Measurements from ENCODE around the gene GRSF1.

The GRSF1 gene

GRCh38 chr4:70873216-70873615 is 33.5 kb upstream of the GRSF1 start:
- DNase-seq (ENCODE audit: extremely low spot score): no peak
- CTCF ChIA-PET: interaction anchor here (1.6 to 2.4 kb wide), 2 partner anchors 12 kb away, joined by 3 to 9 read pairs; no protein-coding TSS in a partner anchor
- TF ChIP-seq CTCF (IDR thresholded peaks at IDR 0.05; ENCODE audit: control extremely low read depth, extremely low read depth, low read depth, missing control alignments): no peak
- POLR2A ChIA-PET: no interaction called here

- CTCF ChIA-PET: no interaction called here
- POLR2A ChIA-PET: no interaction called here
Observed at GRCh38 chr4:70868778-70869177, 29.1 kb upstream of the GRSF1 start.

GRCh38 chr4:70863099-70863790 is 23.6 kb upstream of the GRSF1 start:
- TF ChIP-seq CTCF (IDR thresholded peaks at IDR 0.05; ENCODE audit: control extremely low read depth, extremely low read depth, low read depth, missing control alignments): no peak
- DNase-seq (ENCODE audit: extremely low spot score): peak; percentile 28
- CTCF ChIA-PET: interaction anchor here (1.0 to 1.1 kb wide), 2 partner anchors 9 to 35 kb away, joined by 3 read pairs; no protein-coding TSS in a partner anchor
- POLR2A ChIA-PET: no interaction called here

More at GRCh38 chr4:70868778-70869177, 29.1 kb upstream of the GRSF1 start:
- TF ChIP-seq CTCF (IDR thresholded peaks at IDR 0.05; ENCODE audit: control extremely low read depth, extremely low read depth, low read depth, missing control alignments): no peak
- DNase-seq (ENCODE audit: extremely low spot score): no peak

- POLR2A ChIA-PET: no interaction called here
- no peak for TF ChIP-seq CTCF (IDR thresholded peaks at IDR 0.05; ENCODE audit: control extremely low read depth, extremely low read depth, low read depth, missing control alignments)
- DNase-seq (ENCODE audit: extremely low spot score): no peak
- CTCF ChIA-PET: interaction anchor here (1.1 kb wide), 2 partner anchors 12 to 15 kb away, joined by 3 to 4 read pairs; no protein-coding TSS in a partner anchor
Observed at GRCh38 chr4:70859066-70859465, 19.4 kb upstream of the GRSF1 start.

GRCh38 chr4:70858454-70858853 is 18.8 kb upstream of the GRSF1 start:
- POLR2A ChIA-PET: no interaction called here
- TF ChIP-seq CTCF (IDR thresholded peaks at IDR 0.05; ENCODE audit: control extremely low read depth, extremely low read depth, low read depth, missing control alignments): no peak
- CTCF ChIA-PET: interaction anchor here (1.1 kb wide), 2 partner anchors 11 to 14 kb away, joined by 3 to 4 read pairs; no protein-coding TSS in a partner anchor
- no peak for DNase-seq (ENCODE audit: extremely low spot score)

- no peak for DNase-seq (ENCODE audit: extremely low spot score)
- ChIA-PET POLR2A (no interaction called here), CTCF (no interaction called here)
- TF ChIP-seq CTCF (IDR thresholded peaks at IDR 0.05; ENCODE audit: control extremely low read depth, extremely low read depth, low read depth, missing control alignments): no peak
Observed at GRCh38 chr4:70855464-70855863, 15.8 kb upstream of the GRSF1 start.
